Parathyroid adenoma (tissue), 2 donors: ENCODE measurements around the gene ACRBP.

Experiments
- H2AFZ ChIP-seq: fragments of 300-600 bp; sonication (generic); one replicate; pipeline ENCODE4 v1.7.0; 2017; ENCODE audit warnings: antibody characterized with exemption, mild to moderate bottlenecking
- H3K27ac ChIP-seq: fragments of 300-600 bp; sonication (generic); one replicate; pipeline ENCODE4 v1.7.0; 2017
- H3K27me3 ChIP-seq: fragments of 300-600 bp; sonication (generic); one replicate; pipeline ENCODE4 v1.7.0; 2017; ENCODE audit warnings: low read length; ENCODE audit not compliant: control insufficient read depth, insufficient read depth
- H3K36me3 ChIP-seq: fragments of 300-600 bp; sonication (generic); one replicate; pipeline ENCODE4 v1.7.0; 2017; ENCODE audit warnings: low read length; ENCODE audit not compliant: control insufficient read depth, insufficient read depth
- H3K4me1 ChIP-seq: fragments of 300-600 bp; sonication (generic); one replicate; pipeline ENCODE4 v1.7.0; 2017; ENCODE audit warnings: control low read depth
- H3K4me2 ChIP-seq: fragments of 300-600 bp; sonication (generic); one replicate; pipeline ENCODE4 v1.7.0; 2017; ENCODE audit warnings: low read length
- H3K4me3 ChIP-seq: fragments of 300-600 bp; sonication (generic); one replicate; pipeline ENCODE4 v1.7.0; 2017; ENCODE audit warnings: low read depth, low read length
- H3K79me2 ChIP-seq: fragments of 300-600 bp; sonication (generic); one replicate; pipeline ENCODE4 v1.7.0; 2017; ENCODE audit warnings: control low read depth
- H3K9ac ChIP-seq: fragments of 300-600 bp; sonication (generic); one replicate; pipeline ENCODE4 v1.7.0; 2017; ENCODE audit warnings: mild to moderate bottlenecking
- H3K9me3 ChIP-seq: fragments of 300-600 bp; sonication (generic); one replicate; pipeline ENCODE4 v1.7.0; 2017; ENCODE audit warnings: low read length; ENCODE audit not compliant: control insufficient read depth
- CTCF ChIP-seq: fragments of 300-600 bp; sonication (generic); IDR thresholded peaks from one replicate; pipeline ENCODE4 v1.7.0; 2017; ENCODE audit warnings: antibody characterized with exemption, mild to moderate bottlenecking
- donor health status: primary hyperparathyroidism.

ACRBP gene

GRCh38 chr12:6638305-6638704 is 8.9 kb downstream of the ACRBP start:
- Histone ChIP-seq H3K36me3 (no peaks in the 10 kb centered on the region), H3K9ac (no peak overlapping the region), H3K27ac (peak overlapping the region; percentile 47), H3K4me3 (no peak overlapping the region), H3K9me3 (no peaks in the 10 kb centered on the region), H3K27me3 (no peaks in the 10 kb centered on the region), H3K79me2 (no peaks in the 10 kb centered on the region), H3K4me1 (peaks cover 14% of the 10 kb centered on the region), H2AFZ (no peak overlapping the region), H3K4me2 (no peak overlapping the region)
- TF ChIP-seq CTCF, result no peak

GRCh38 chr12:6635856-6636531 is 11.2 kb downstream of the ACRBP start, which contains the start of gene LPAR5:
TSS of gene LPAR5 (minus strand) at chr12:6635959. CDS start at chr12:6621248, 14,711 bp downstream.
- Histone ChIP-seq H3K27me3 (no peaks in the 10 kb centered on the region), H3K27ac (peak within 1 kb of the TSS; percentile 49), H2AFZ (peak within 1 kb of the TSS; percentile 39), H3K36me3 (no peaks in the 10 kb centered on the region), H3K4me1 (peaks cover 11% of the 10 kb centered on the region), H3K9me3 (no peaks in the 10 kb centered on the region), H3K4me3 (no peak within 1 kb of the TSS), H3K79me2 (no peaks in the 10 kb centered on the region), H3K9ac (no peak within 1 kb of the TSS), H3K4me2 (no peak within 1 kb of the TSS)
- TF ChIP-seq CTCF, result no peak

DNA sequence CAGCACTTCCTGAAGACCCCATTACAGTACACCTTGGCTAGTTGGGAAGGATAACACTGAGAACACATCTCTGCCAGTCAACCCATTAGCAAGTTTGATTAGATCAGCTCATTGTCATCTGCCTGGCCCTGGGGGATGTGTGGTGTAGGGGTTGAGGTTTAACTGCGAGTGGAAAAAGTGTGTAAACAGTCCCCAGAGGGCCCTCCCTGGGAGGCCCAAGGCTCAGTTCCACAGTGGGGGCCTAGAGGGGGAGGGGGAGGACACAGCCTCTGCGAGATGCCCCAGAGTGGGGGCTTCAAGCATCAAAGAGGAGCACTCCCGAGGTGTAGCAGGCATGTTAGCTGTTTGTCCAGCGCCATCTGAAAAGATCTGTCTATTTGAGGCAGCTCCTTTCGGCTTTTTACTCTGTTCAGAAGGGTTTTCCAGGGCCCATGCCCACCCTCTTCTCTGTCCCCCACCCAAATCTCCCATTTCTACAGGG is 11.8 kb downstream of the ACRBP start:
- no peak overlapping the region for H3K4me2 ChIP-seq
- peak overlapping the region; percentile 49 for H3K27ac ChIP-seq
- H3K9me3 ChIP-seq, result no peaks in the 10 kb centered on the region
- H3K9ac ChIP-seq, result no peak overlapping the region
- H3K4me1 ChIP-seq, result peaks cover 5% of the 10 kb centered on the region
- no peaks in the 10 kb centered on the region for H3K27me3 ChIP-seq
- TF ChIP-seq CTCF, result no peak
- H3K79me2 ChIP-seq, result no peaks in the 10 kb centered on the region
- no peak overlapping the region for H3K4me3 ChIP-seq
- peak overlapping the region; percentile 39 for H2AFZ ChIP-seq
- no peaks in the 10 kb centered on the region for H3K36me3 ChIP-seq

GRCh38 chr12:6632026-6632983 is 14.9 kb downstream of the ACRBP start:
- Histone ChIP-seq H2AFZ (peak overlapping the region; percentile 69), H3K36me3 (no peaks in the 10 kb centered on the region), H3K4me2 (no peak overlapping the region), H3K9ac (no peak overlapping the region), H3K27me3 (no peaks in the 10 kb centered on the region), H3K27ac (peak overlapping the region; percentile 39), H3K79me2 (no peaks in the 10 kb centered on the region), H3K4me1 (peaks cover 2% of the 10 kb centered on the region), H3K9me3 (no peaks in the 10 kb centered on the region), H3K4me3 (no peak overlapping the region)
- no peak for TF ChIP-seq CTCF
